G401 (cell line): ENCODE measurements around the gene SLC6A11. TPM values are rescaled to one million over a fixed set of nuclear protein-coding genes. Genes with fewer than 3 reads are reported as not detected.
A peak's percentile ranks its signal among the peaks of the same experiment; 100 is the strongest.

Experiments
- DNase-seq: peaks from one replicate; pipeline ENCODE4 v3.0.0-alpha.2; 2015; ENCODE audit warnings: low spot score
- in situ Hi-C: cut with HindIII; loops from 2 replicates; pipeline ENCODE4 v1.10.0; 2016; ENCODE audit warnings: low sequenced_read_pairs, mixed read lengths
- total RNA-seq: library from RNA; depleted of rRNA; stranded (reverse); fragments of >200 nt; shearing (Covaris generic); gene quantifications from 2 replicates; pipeline ENCODE4 v1.2.3, GENCODE V29; 2014

Gene SLC6A11
- total RNA-seq, 1 experiment from 2014 or later, result not detected

GRCh38 chr3:10873415-10873814 lies 57.4 kb downstream of the SLC6A11 start:
- DNase-seq, result no peak
- in situ Hi-C loops, result no loop called here

- DNase-seq, result peak; percentile 7
- in situ Hi-C loops, result no loop called here
Observed at GRCh38 chr3:10875914-10876313, 59.9 kb downstream of the SLC6A11 start.

DNA sequence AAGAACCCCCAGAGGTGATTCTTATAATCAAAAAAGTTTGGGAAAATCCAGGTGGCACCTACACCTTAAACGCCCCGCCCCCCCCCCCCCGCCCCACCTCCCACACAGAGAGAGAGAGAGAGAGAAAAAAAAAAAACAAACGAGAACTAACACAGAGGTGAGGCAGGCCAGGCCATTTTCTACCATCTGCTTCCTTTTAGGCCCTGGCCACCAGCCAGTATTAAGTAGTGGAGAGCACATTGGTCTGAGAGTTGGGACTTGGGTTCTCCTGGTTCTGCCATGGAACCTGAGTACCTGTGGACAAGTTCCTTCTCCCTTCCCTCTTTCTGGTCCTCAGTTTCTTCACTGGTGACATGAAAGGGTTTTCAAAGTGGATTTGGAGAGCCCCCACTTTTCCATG lies 60.6 kb downstream of the SLC6A11 start:
- in situ Hi-C loops, result no loop called here
- DNase-seq, result peak; percentile 40

DNA sequence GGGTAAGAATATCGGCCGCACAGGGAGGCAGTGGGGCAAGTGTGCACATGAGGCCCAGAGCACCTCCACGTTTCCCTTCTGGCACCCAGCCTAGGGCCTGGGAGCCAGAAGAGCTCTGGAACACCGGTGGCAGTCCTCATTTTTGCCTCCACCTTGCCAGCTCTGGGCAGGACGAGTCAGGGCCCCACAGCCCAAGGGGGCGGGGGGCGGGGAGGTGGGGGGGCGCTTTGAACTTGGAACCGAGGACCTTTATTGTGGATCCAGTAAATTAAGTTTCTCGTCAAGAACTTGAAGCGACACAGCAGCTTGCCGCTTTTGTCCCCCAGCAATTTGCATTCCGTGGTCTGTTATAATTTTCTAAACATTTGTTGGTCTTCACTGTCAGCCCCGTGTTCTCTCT lies 66.8 kb downstream of the SLC6A11 start:
- in situ Hi-C loops, result no loop called here
- no peak for DNase-seq

- DNase-seq, result no peak
- in situ Hi-C loops, result no loop called here
Observed at GRCh38 chr3:10883478-10884234, 67.6 kb downstream of the SLC6A11 start.

GRCh38 chr3:10887015-10887414 lies 71.0 kb downstream of the SLC6A11 start:
- in situ Hi-C loops, result no loop called here
- no peak for DNase-seq

DNA sequence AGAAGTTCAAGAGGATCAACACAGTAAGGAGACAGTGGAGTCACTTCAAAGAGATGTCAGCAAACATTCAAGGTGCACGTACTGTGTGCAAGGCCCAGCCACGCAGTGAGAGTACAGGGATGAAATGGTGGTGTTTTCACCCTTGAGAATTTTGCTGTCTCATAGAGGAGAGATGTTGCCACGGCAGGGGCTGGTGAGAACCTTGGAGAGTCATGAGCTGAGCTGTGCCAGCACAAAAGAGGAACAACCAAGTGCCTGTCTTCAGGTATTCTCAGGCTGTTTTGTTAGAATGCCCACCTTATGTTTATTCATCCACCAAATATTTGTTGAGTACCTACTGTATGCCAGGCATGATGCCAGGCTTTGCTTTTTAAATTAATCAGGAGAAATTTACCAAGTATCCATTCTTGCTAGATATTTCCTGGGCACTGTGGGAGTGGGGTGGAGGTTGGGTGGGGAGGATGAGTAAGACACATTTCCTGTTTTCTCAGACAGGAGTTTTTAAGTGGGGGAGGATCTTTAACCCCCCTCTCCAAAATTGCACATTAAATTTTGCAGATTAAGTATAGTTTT lies 72.6 kb downstream of the SLC6A11 start:
- in situ Hi-C loops, result no loop called here
- no peak for DNase-seq

DNA sequence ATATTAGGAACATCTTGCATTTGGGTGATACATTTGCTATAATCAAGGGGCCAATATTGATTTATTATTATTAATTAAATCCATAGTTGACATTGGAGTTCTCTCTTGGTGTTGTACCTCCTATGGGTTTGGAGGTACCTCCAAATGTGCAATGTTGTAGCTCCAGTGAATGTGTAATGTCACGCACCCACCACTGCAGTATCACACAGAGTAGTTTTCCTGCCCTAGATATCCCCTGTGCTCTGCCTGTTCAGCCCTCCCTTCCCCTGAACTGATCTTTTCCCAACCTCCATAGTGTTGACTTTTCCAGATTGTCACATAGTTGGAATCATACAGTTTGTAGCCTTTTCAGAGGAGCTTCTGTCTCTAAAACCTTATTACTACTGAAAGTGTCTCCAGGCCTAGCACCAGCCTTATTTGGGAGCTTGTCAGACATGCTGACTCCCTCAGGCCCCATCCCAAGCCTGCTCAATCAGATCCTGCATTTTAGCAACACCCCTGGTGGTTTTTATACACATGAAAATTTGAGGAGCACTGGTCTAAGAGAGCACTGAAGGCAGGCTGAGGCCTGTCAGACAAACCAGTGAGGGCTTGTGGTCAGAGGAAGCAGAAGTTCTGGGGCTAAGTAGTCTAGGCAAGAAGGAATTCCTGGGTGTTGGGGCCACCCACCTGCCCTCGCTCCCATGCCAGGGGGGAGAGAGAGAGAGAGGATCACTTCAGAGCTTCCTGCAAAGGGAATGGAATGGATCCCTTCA lies 73.4 kb downstream of the SLC6A11 start:
- DNase-seq, result no peak
- in situ Hi-C loops, result no loop called here

- in situ Hi-C loops, result no loop called here
- DNase-seq, result no peak
Observed at GRCh38 chr3:10890665-10891064, 74.6 kb downstream of the SLC6A11 start.

GRCh38 chr3:10892622-10893021 lies 76.6 kb downstream of the SLC6A11 start:
- DNase-seq, result no peak
- in situ Hi-C loops, result no loop called here

GRCh38 chr3:10901296-10901945 lies 85.4 kb downstream of the SLC6A11 start:
- no peak for DNase-seq
- in situ Hi-C loops, result no loop called here

GRCh38 chr3:10907262-10907661 lies 91.2 kb downstream of the SLC6A11 start:
- in situ Hi-C loops, result no loop called here
- DNase-seq, result no peak

DNA sequence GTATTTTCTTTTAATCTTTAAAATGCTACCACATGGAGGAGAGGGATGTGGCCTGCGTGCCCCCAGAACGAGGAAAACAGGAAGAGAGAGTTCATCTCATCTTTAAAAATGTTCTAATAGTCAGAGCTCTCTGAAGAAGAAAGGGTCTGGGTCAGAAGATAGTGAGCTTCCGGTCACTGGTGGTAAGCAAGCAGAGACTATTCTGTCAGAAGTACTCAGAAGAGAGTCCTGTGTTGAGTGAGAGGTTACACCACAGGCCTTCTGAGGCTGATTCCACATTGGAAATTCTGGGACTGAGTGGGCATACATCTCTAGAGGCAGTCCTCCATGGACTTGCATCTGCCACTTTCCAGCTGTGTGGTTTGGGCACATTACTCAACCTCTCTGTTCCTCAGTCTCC lies 94.3 kb downstream of the SLC6A11 start:
- in situ Hi-C loops, result no loop called here
- no peak for DNase-seq

DNA sequence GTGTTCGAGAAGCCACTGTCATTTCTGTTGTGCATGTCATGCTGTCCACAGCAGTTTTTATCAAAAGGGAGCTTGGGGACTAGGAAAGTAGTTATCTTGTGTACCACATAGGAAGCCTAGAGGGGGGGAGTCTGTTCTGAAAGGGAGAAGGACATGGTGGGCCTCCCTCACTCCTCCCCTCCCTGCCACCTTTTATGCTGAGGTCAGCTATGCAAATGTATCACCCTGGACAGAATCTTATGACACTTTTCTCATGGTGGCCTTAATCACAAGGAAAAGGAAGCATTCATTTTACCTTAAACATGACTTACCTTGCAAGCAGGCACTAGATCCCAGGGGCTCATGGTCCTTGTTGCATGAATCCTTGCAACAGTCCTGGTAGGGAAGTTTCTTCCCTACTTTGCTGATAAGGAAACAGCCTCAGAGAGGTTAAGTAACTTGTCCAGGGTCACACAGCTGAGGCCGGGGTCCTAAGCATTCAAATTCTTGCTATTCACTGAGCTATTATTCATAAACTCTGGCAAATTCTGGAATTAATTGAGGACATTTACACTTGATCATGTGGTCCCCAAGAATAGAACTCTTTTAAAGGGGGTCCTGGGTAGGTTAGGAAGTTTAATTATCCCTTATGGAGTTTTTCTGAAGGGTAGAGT lies 95.4 kb downstream of the SLC6A11 start:
- in situ Hi-C loops, result no loop called here
- DNase-seq, result no peak

DNA sequence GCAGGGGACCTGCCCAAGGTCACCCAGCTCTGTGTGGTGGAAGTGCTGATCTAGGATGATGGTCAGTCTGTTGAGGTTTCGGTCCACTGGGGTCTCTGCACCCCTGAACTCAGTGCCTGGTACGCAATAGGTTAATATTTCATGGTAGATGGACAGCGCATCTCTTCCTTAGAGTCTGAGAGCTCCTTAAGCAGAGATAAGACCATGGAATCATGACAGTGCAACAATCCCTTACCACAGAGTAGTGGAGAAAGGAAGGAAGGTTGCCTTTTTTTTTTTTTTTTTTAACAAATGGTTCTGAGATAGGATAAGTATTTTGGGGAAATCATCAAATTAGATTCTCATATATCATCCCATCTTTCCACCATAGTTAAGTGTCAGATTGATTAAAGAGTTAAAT lies 96.8 kb downstream of the SLC6A11 start:
- in situ Hi-C loops, result no loop called here
- no peak for DNase-seq

- no peak for DNase-seq
- in situ Hi-C loops, result no loop called here
Observed at GRCh38 chr3:10915376-10915775, 99.3 kb downstream of the SLC6A11 start.

GRCh38 chr3:10917176-10917575 lies 101.1 kb downstream of the SLC6A11 start:
- no peak for DNase-seq
- in situ Hi-C loops, result no loop called here

- DNase-seq, result no peak
- in situ Hi-C loops, result no loop called here
Observed at GRCh38 chr3:10918011-10918410, 102.0 kb downstream of the SLC6A11 start.

DNA sequence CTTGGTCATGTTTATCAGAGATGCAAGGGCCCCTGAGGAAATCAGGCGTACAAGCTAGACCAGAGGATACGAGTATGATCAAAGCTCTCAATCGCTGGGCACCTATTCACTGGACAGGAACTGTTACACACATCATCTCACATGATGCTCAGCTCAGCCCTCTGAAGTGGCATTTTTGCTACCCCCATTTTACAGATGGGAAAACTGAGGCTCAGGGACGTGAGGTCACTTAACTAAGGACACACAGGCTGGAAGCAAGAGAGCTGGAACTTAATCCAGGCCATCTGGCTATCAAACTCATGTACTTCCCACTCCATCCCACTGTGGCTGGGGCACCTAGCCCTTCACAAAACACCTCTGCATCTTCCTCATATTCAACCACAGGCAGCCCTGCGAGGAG lies 103.6 kb downstream of the SLC6A11 start:
- no peak for DNase-seq
- in situ Hi-C loops, result no loop called here
